NCI-H345 (cell line): ENCODE data around the gene RBM5.

Experiments used
- DNase-seq: peaks from one replicate; lab custom pipeline; 2025; lab: John Stamatoyannopoulos, UW

RBM5 gene

GRCh38 chr3:50160561-50160983 is 71.9 kb downstream of the RBM5 start:
- DNase-seq = no peak

GRCh38 chr3:50161320-50161719 is 72.6 kb downstream of the RBM5 start:
- DNase-seq = no peak

- DNase-seq = no peak
Measured at GRCh38 chr3:50162034-50162883, 73.5 kb downstream of the RBM5 start.

DNA sequence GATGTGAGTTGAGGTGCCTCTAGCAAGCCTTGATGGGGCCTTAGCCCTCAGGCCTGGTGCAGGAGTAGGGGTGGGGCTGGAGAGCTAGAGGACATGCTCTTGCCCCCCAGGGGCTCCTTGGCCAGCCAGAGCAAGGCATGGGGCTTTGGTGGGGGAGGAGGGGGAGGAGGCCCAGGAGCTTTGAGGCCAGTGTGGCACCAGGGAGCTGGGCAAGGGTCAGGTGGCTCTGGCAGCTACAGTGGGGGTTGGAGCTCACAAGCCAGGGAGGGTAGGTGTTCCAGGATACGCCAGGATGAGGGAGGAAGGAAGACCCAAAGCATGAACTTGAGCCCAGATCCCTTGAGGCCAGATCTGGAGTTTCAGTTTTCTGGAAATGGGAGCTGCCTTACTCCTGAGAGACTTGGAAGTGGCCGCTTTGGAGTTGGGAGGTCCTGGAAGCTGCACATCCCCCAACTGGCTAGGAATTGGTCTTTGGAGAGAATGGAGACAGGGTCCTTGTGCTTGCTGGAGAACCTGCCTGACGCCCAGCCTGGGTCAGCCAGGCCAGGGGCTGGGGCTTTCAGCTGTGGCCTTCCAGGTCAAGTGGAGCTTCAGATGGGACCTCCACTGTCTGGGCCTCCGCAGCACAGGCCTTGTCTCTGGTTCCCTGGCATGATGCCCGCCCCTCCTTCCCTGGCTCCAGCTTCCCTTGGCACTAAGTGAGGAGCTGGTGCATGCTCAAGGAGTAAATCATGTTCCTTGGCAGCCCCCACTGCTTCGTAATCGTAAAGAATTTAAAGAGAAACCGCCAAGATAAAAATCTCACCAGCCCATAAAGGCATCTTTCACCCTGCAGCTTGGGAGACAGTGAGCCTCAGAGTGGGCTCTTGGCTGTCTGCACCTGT is 75.1 kb downstream of the RBM5 start:
- DNase-seq = no peak

GRCh38 chr3:50164481-50164880 is 75.8 kb downstream of the RBM5 start:
- no peak for DNase-seq

DNA sequence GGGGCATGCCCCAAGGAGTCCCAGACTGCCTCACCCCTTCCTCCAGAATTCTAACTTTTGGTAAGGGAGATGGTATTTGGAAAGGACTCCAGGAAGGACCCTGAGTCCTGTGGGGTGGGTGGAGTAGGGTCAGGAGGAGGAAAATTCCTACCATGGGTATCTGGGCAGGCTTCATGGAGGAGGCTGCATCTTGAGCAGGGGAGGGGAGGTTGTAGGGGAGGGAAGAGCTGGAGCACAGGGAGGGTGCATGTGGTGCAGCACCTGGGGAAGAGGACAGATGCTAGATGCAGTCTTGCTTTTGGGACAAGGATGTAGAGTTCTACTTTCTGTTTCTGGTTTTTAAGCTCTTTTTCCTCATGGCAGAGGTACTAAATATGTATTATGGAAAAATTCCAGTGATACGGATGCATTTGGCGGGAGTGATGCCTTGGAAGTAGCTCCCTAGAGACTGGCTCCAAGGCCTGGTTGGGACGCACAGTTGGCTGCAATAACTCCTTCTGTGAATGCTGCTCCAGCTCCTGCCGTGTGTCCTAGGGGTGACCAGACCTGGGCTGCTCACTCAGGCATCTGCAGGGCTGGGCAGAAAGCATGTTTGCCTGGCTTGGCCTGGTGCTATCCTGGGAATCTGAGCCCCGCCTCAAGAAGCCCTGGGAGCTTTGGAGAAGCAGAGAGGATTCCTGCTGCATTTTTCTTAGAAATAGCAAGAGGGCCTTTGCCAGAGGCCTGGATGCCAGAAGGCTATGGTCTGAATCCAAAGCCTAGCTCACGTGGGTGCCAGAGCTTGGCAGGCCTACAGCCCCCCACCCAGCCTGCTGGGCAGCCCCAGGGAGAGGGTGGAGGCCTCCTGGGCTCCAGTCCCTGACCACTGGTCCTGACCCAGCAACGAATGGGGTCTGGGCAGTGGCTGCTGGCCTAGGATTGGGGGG is 76.5 kb downstream of the RBM5 start:
- DNase-seq = no peak

GRCh38 chr3:50165910-50166538 is 77.3 kb downstream of the RBM5 start:
- no peak for DNase-seq

GRCh38 chr3:50166620-50167019 is 77.9 kb downstream of the RBM5 start:
- DNase-seq = no peak

DNA sequence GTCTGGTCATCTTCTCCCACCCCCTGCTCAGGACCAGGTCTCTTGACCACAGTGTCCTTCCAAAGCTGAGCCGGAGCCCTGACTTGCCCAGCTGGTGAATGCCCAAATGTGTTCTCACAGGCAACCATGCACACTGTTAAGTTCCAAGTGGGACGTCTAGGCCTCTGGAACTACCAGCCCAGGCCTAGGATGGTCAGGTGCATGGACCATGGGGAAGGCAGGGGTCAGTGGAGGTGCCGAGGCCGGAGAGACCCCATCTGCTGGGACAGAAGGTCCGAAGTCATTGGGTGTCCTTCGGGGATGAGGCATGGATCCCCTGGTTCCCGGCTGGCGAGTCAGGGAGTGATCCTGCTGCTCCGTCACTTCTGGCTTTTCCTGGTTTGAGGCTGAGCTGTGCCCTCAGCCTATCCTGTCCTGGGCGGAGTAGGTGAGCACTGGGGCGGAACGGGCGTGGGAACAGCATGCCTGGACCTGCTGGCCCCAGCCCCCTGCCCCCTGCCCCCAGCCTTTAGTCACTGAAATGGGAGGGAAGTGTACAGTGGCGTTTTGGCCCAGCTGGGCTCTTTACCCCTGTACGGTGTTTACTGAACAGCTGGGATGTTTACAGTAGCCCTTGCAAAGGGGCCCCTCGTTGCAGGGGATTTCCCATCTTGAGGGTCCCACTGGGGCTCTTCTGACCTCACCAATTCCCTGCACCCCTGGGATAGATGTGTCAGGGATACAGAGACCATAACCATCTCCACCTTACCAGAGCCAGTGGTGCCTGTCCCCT is 78.5 kb downstream of the RBM5 start:
- DNase-seq = no peak

GRCh38 chr3:50167841-50168209 is 79.1 kb downstream of the RBM5 start:
- no peak for DNase-seq

- no peak for DNase-seq
Measured at GRCh38 chr3:50168388-50168787, 79.7 kb downstream of the RBM5 start.
